NCI-H187 treated with DMSO at 0.1 percent for 48 hours (cell line): ENCODE measurements around the gene MBP.

Experiments used
- DNase-seq: peaks from one replicate; lab custom pipeline; 2025; lab: John Stamatoyannopoulos, UW

MBP gene

GRCh38 chr18:77132369-77133050, at the start of gene MBP:
MBP (minus strand) TSS chr18:77132783; CDS start chr18:77105261, 27,522 bp downstream.
- no peak for DNase-seq

GRCh38 chr18:77181950-77182707, 49.5 kb upstream of the MBP start:
- no peak for DNase-seq

GRCh38 chr18:77178559-77178958, 46.0 kb upstream of the MBP start:
- DNase-seq, result no peak

- no peak for DNase-seq
These were observed 44.4 kb upstream of the MBP start for GRCh38 chr18:77177009-77177408.

GRCh38 chr18:77173275-77174030, 40.9 kb upstream of the MBP start:
- no peak for DNase-seq

GRCh38 chr18:77170890-77171410, 38.4 kb upstream of the MBP start:
- no peak for DNase-seq

GRCh38 chr18:77168811-77169311, 36.3 kb upstream of the MBP start:
- no peak for DNase-seq

GRCh38 chr18:77167251-77167650, 34.7 kb upstream of the MBP start:
- no peak for DNase-seq

GRCh38 chr18:77166523-77166922, 33.9 kb upstream of the MBP start:
- no peak for DNase-seq

GRCh38 chr18:77165503-77166188, 33.1 kb upstream of the MBP start:
- DNase-seq, result no peak

GRCh38 chr18:77164763-77165485, 32.3 kb upstream of the MBP start:
- no peak for DNase-seq

- DNase-seq, result no peak
These were observed 31.4 kb upstream of the MBP start for GRCh38 chr18:77164026-77164425.

GRCh38 chr18:77162580-77162979, 30.0 kb upstream of the MBP start:
- no peak for DNase-seq

- no peak for DNase-seq
These were observed 29.4 kb upstream of the MBP start for GRCh38 chr18:77161961-77162360.

GRCh38 chr18:77161383-77161782, 28.8 kb upstream of the MBP start:
- no peak for DNase-seq

- no peak for DNase-seq
These were observed 27.9 kb upstream of the MBP start for GRCh38 chr18:77160515-77160914.

- DNase-seq, result no peak
These were observed 24.7 kb upstream of the MBP start for GRCh38 chr18:77157312-77157711.

- no peak for DNase-seq
These were observed 22.4 kb upstream of the MBP start for GRCh38 chr18:77155031-77155430.

GRCh38 chr18:77153404-77153803, 20.8 kb upstream of the MBP start:
- DNase-seq, result no peak

GRCh38 chr18:77151772-77152520, 19.4 kb upstream of the MBP start:
- DNase-seq, result no peak
